ENCODE results near the gene NDUFAF5.

DNA sequence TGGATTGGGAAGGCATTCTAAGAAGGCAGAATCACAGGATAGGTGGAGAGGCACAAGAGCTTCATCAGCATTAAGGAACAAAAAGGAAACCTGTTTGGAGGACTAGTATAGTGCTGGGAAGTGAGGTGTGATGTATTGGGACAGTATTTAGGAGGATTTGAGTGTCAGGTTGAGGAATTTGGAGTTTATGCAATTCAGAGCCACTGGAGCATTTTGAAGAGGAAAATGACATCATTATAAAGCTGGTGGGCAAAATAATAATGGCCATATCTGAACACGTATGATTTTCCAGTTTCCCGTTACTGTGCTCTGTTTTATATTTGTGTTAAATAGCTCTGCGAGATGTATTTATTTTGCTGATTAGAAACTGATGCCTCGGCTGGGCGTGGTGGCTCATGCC is 14.2 kb downstream of the NDUFAF5 start:
- TF ChIP-seq CTCF (conservative IDR thresholded peaks at IDR 0.05 in 1 of 2, IDR thresholded peaks at IDR 0.05 in 1 of 2; ENCODE audit: extremely low read depth in 1 of 2, insufficient read depth in 1 of 2, low read depth in 1 of 2, low read length in 2 of 2) (no peak), EZH2 (IDR thresholded peaks at IDR 0.05; ENCODE audit: borderline replicate concordance, low read length) (no peak)

All from mammary epithelial cell (primary cell).